Keratinocyte (primary cell): ENCODE results near the gene GALNS. TPM values are rescaled to one million over a fixed set of nuclear protein-coding genes. Genes with fewer than 3 reads are reported as not detected.

Experiments
- DNase-seq: peaks from one replicate; pipeline ENCODE4 v3.0.0-alpha.2; 2011; ENCODE audit warnings: low read depth, missing footprints, low spot score
- FAIRE-seq: peaks from 2 replicates; lab custom pipeline; 2011; peaks lifted over from hg19 to GRCh38; lab: Jason Lieb, UNC
- H2AFZ ChIP-seq: 2 replicates; pipeline ENCODE4 v1.6.0; 2012; ENCODE audit warnings: low read length, control low read depth, inconsistent platforms; ENCODE audit not compliant: control insufficient read depth
- H3K27ac ChIP-seq: 2 replicates; pipeline ENCODE4 v1.5.1; 2011; ENCODE audit warnings: low read length; ENCODE audit not compliant: control insufficient read depth, insufficient read depth
- H3K27me3 ChIP-seq: 3 replicates; pipeline ENCODE4 v1.6.0; 2011; ENCODE audit warnings: low read length; ENCODE audit not compliant: control insufficient read depth, insufficient read depth; ENCODE audit errors: extremely low read depth
- H3K36me3 ChIP-seq, 2 experiments: 2 replicates in 1 of 2; 3 replicates in 1 of 2; pipeline ENCODE4 v1.5.1; 2011; ENCODE audit warnings: low read length in 2 of 2, mild to moderate bottlenecking in 1 of 2; ENCODE audit not compliant: control insufficient read depth in 2 of 2, insufficient read depth in 2 of 2; ENCODE audit errors: extremely low read depth in 1 of 2
- H3K4me1 ChIP-seq: 3 replicates; pipeline ENCODE4 v1.5.1; 2011; ENCODE audit warnings: low read length; ENCODE audit not compliant: control insufficient read depth, insufficient read depth; ENCODE audit errors: extremely low read depth
- H3K4me2 ChIP-seq: 3 replicates; pipeline ENCODE4 v1.6.0; 2011; ENCODE audit warnings: low read depth, low read length; ENCODE audit not compliant: control insufficient read depth, insufficient read depth; ENCODE audit errors: extremely low read depth
- H3K4me3 ChIP-seq, 3 experiments: fragments of 200-600 bp in 1 of 3; sonication (generic) in 1 of 3; 2 replicates in 2 of 3; 3 replicates in 1 of 3; pipeline ENCODE4 v1.5.1; 2011 to 2016; ENCODE audit warnings: low read length in 3 of 3, mild to moderate bottlenecking in 3 of 3, control low read depth in 2 of 3, inconsistent platforms in 1 of 3, low read depth in 1 of 3, mixed read lengths in 1 of 3, mixed run types in 1 of 3, moderate library complexity in 1 of 3; ENCODE audit not compliant: control insufficient read depth in 2 of 3, insufficient read depth in 2 of 3; ENCODE audit errors: extremely low read depth in 1 of 3
- H3K79me2 ChIP-seq: 2 replicates; pipeline ENCODE4 v1.6.0; 2012; ENCODE audit warnings: low read length; ENCODE audit not compliant: control insufficient read depth, insufficient read depth
- H3K9ac ChIP-seq: 3 replicates; pipeline ENCODE4 v1.6.0; 2011; ENCODE audit warnings: low read length; ENCODE audit not compliant: control insufficient read depth, insufficient read depth; ENCODE audit errors: extremely low read depth
- H3K9me1 ChIP-seq: 3 replicates; pipeline ENCODE4 v1.6.0; 2011; ENCODE audit warnings: low read length; ENCODE audit not compliant: control insufficient read depth, insufficient read depth; ENCODE audit errors: extremely low read depth
- H3K9me3 ChIP-seq: 2 replicates; pipeline ENCODE4 v1.5.1; 2012; ENCODE audit warnings: low read depth, low read length; ENCODE audit not compliant: control insufficient read depth
- H4K20me1 ChIP-seq: 3 replicates; pipeline ENCODE4 v1.6.0; 2011; ENCODE audit warnings: low read length; ENCODE audit not compliant: control insufficient read depth, insufficient read depth; ENCODE audit errors: extremely low read depth
- CTCF ChIP-seq, 3 experiments: IDR thresholded peaks in 1 of 3; conservative IDR thresholded peaks in 1 of 3; optimal IDR thresholded peaks in 1 of 3; 2 replicates in 2 of 3; 3 replicates in 1 of 3; pipeline versions ENCODE3 to v1.5.1; 2011; ENCODE audit warnings: low read length in 3 of 3, mild to moderate bottlenecking in 3 of 3, moderate library complexity in 2 of 3, control low read depth in 1 of 3, inconsistent platforms in 1 of 3; ENCODE audit not compliant: insufficient read depth in 2 of 3; ENCODE audit errors: extremely low read depth in 1 of 3
- EZH2 ChIP-seq: IDR thresholded peaks from one replicate; pipeline ENCODE4 v1.6.1; 2012; ENCODE audit warnings: inconsistent platforms, mild to moderate bottlenecking, low read length, moderate library complexity
- dilution Hi-C: fragments of 300-500 bp; cut with MboI; formaldehyde crosslinking; loops from one replicate; pipeline ENCODE4 v1.7.0; 2020; ENCODE audit warnings: low sequenced_read_pairs; ENCODE audit not compliant: extremely low pct_ligation_motif_present
- polyA plus RNA-seq, 5 experiments: library from polyadenylated mRNA; depleted of rRNA in 3 of 5; stranded (reverse) in 3 of 5; stranded (forward) in 1 of 5; unstranded in 1 of 5; fragments of >200 nt; gene quantifications; 1 replicate in 1 of 5; 2 replicates in 3 of 5; 3 replicates in 1 of 5; pipeline versions ENCODE4 v1.2.1 to v1.2.3, GENCODE V29; 2011 to 2012; ENCODE audit warnings: missing spikeins in 2 of 5, low read depth in 1 of 5, low replicate concordance in 1 of 5

The GALNS gene
- polyA plus RNA-seq, 1 donor (not counting 4 experiments of a cell fraction or from before 2014, with no cell fraction given) = 8.3 TPM

GRCh38 chr16:88850531-88851199 lies 6.1 kb downstream of the GALNS start:
- H3K36me3 ChIP-seq = peaks cover 4 to 7% of the 10 kb centered on the region in 2 experiments
- H2AFZ ChIP-seq = no peak overlapping the region
- H4K20me1 ChIP-seq = no peaks in the 10 kb centered on the region
- no peak for FAIRE-seq
- no peak overlapping the region for H3K27ac ChIP-seq
- no peaks in the 10 kb centered on the region for H3K9me1 ChIP-seq
- H3K4me3 ChIP-seq = no peak overlapping the region
- dilution Hi-C loops = no loop called here
- TF ChIP-seq CTCF (optimal IDR thresholded peaks at IDR 0.05 in 1 of 3, IDR thresholded peaks at IDR 0.05 in 1 of 3, conservative IDR thresholded peaks at IDR 0.05 in 1 of 3; ENCODE audit: extremely low read depth in 1 of 3, insufficient read depth in 2 of 3, low read length in 3 of 3) (no peak), EZH2 (no peak)
- no peak overlapping the region for H3K9ac ChIP-seq
- H3K9me3 ChIP-seq = no peaks in the 10 kb centered on the region
- no peak for DNase-seq
- peaks cover under 1% of the 10 kb centered on the region for H3K79me2 ChIP-seq
- H3K4me2 ChIP-seq = no peak overlapping the region
- no peaks in the 10 kb centered on the region for H3K4me1 ChIP-seq
- H3K27me3 ChIP-seq = no peaks in the 10 kb centered on the region

- Histone ChIP-seq H3K79me2 (no peaks in the 10 kb centered on the region), H2AFZ (no peak overlapping the region), H4K20me1 (no peaks in the 10 kb centered on the region), H3K36me3 (peaks cover 0 to 7% of the 10 kb centered on the region in 2 experiments), H3K9me1 (no peaks in the 10 kb centered on the region), H3K4me1 (no peaks in the 10 kb centered on the region), H3K27ac (no peak overlapping the region), H3K4me2 (no peak overlapping the region), H3K27me3 (no peaks in the 10 kb centered on the region), H3K9me3 (no peaks in the 10 kb centered on the region), H3K9ac (no peak overlapping the region), H3K4me3 (no peak overlapping the region)
- dilution Hi-C loops = no loop called here
- FAIRE-seq (no peak), DNase-seq (no peak)
- TF ChIP-seq EZH2 (no peak), CTCF (optimal IDR thresholded peaks at IDR 0.05 in 1 of 3, IDR thresholded peaks at IDR 0.05 in 1 of 3, conservative IDR thresholded peaks at IDR 0.05 in 1 of 3; ENCODE audit: extremely low read depth in 1 of 3, insufficient read depth in 2 of 3, low read length in 3 of 3) (no peak)
Measured at GRCh38 chr16:88848557-88848956, 8.2 kb downstream of the GALNS start.
